CMK (cell line): ENCODE measurements around the gene EIF2S2.

Experiments
- DNase-seq: peaks from one replicate; pipeline ENCODE4 v3.0.0-alpha.2; 2010; ENCODE audit warnings: low read depth

The EIF2S2 gene

DNA sequence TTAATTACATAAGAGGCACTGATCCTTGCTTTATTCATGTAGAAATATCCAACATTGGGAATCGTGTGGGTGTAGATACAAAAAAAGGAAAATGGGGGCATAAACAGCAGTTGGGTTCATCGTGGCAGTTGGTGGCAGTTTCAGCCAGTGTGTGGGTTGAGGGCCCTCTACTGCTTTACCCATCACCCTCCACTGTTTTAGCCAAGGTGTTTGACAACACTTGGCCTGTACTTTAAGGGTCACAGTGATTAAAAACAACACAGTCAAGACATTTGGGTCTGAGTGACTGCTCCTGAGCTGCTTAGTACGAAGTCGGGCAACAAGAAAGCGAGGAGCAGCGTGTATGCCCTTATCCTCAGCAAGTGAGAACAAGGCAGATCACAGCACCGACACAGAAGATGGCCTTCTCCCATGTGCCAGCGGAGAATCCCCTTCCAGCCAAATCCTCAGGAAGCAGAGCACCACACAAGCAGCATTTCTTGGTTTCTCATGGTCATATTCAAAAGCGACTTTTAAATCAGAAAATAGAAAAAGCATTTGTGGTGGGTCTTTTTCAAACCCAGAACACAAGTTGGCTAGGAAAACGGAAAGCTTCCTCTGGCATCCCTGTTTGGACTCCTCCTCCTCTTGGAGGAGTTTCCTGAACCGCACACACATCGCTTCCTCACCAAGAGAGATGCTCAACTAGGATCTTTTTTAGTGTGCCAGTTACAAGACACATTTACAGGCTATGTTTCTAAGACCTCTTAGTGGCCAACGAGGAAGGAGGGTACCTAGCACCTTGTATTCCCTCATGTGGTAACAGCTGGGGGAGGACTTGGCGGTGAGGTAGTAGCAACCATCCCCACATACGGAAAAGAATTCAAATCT, 23.5 kb downstream of the EIF2S2 start:
- no peak for DNase-seq

- DNase-seq = no peak
Measured at GRCh38 chr20:34085544-34086040, 26.5 kb downstream of the EIF2S2 start.

- no peak for DNase-seq
Measured at GRCh38 chr20:34084227-34084923, 27.7 kb downstream of the EIF2S2 start.

- no peak for DNase-seq
Measured at GRCh38 chr20:34083781-34084180, 28.3 kb downstream of the EIF2S2 start.

DNA sequence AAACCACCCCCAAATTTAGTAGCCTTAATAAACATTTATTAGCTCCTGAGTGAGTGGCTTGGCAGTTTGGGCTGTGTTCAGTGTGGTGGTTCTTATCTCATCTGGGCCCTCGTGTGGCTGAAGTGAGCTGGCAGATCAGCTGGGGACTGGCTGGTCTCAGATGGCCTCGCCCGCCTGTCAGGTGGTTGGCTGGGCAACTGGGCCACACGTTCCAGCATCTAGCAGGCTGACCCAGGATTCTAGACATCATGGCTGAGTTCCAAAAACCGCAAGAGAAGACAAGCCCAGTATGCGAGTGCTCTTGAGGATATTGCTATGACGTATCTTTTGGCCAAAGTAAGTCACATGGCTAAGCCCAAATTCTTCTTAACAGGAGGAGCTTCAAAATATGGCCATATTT, 28.9 kb downstream of the EIF2S2 start:
- DNase-seq = no peak

- DNase-seq = no peak
Measured at GRCh38 chr20:34082232-34082887, 29.7 kb downstream of the EIF2S2 start.

- DNase-seq = no peak
Measured at GRCh38 chr20:34079818-34080217, 32.2 kb downstream of the EIF2S2 start.

GRCh38 chr20:34078540-34078939, 33.5 kb downstream of the EIF2S2 start:
- no peak for DNase-seq

- DNase-seq = no peak
Measured at GRCh38 chr20:34076952-34077351, 35.1 kb downstream of the EIF2S2 start.

DNA sequence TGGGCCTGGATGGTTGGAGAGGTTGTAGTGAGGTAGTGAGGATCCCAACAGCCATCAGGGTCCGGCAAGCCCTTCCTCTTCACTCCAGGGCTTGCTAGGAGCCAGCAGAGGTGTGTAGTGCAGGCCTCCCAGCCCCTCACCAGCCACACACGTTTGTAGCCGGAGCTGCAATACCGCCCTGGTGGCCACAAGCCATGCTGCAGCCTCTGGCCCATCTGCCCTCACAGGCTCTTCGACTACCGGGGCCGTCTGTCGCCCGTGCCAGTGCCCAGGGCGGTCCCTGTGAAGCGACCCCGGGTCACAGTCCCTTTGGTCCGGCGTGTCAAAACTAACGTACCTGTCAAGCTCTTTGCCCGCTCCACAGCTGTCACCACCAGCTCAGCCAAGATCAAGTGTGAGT, 36.4 kb downstream of the EIF2S2 start:
- no peak for DNase-seq

GRCh38 chr20:34074101-34074760, 37.8 kb downstream of the EIF2S2 start:
- DNase-seq = no peak

- no peak for DNase-seq
Measured at GRCh38 chr20:34072778-34073177, 39.3 kb downstream of the EIF2S2 start.

DNA sequence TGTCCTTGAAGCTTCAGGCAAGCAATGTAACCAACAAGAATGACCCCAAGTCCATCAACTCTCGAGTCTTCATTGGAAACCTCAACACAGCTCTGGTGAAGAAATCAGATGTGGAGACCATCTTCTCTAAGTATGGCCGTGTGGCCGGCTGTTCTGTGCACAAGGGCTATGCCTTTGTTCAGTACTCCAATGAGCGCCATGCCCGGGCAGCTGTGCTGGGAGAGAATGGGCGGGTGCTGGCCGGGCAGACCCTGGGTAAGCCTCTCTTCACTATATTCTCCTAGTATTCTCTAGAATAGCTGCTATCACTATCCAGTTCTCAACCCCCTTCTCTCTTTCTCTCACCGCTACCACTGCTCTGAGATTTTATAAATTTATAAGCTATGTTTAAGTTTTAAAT, 40.0 kb downstream of the EIF2S2 start:
- no peak for DNase-seq

GRCh38 chr20:34070859-34071258, 41.2 kb downstream of the EIF2S2 start:
- DNase-seq = no peak

- no peak for DNase-seq
Measured at GRCh38 chr20:34070079-34070439, 42.0 kb downstream of the EIF2S2 start.

GRCh38 chr20:34069341-34070078, 42.5 kb downstream of the EIF2S2 start:
- DNase-seq = no peak

GRCh38 chr20:34068001-34068400, 44.0 kb downstream of the EIF2S2 start:
- no peak for DNase-seq

- no peak for DNase-seq
Measured at GRCh38 chr20:34066476-34067090, 45.5 kb downstream of the EIF2S2 start.

DNA sequence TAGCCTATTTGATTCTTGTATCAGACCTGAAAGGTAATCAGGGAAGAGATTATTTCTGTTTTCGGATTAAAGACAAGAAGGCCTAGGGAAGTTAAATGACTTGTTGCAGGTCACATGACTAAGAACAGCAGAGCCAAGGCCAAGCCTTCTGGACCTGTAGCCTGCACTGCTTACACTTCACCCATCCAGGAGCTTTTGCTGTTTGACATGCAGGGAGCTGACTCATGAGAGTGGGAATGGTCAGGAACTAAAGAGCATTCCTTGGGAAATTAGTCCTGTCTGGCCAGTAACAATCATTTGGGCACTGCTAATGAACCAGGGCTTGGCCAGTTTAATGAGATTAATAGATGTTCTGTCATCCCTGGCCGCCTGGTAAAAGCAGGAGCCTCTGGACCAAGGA, 46.8 kb downstream of the EIF2S2 start:
- no peak for DNase-seq

DNA sequence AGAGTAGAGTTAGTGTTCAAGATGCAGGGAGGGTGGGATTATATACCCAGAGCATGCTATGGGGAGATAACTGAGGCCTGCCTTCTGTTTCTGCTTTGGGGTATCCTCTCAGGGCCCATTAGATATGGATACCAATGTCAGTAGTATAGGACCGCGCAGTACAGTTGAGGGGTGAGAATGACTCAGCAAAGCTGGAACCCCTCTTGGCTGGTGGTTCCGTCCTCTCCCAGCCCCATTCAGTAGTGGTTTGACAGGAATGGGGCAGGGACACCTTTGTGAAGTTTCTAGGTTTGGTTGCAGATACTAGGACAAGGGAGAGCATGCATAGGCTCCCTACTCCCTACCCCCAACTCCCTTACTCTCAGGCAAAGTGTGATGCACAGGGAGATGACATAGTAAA, 47.8 kb downstream of the EIF2S2 start:
- DNase-seq = no peak
